Fibroblast of the aortic adventitia (primary cell): ENCODE results near the gene MID2. TPM values are rescaled to one million over a fixed set of nuclear protein-coding genes. Genes with fewer than 3 reads are reported as not detected.

ENCODE experiments used
- DNase-seq: peaks from one replicate; pipeline ENCODE4 v3.0.0-alpha.2; 2010; ENCODE audit warnings: low read depth
- H3K4me3 ChIP-seq: 2 replicates; pipeline ENCODE4 v1.5.1; 2011; ENCODE audit warnings: low read depth, mild to moderate bottlenecking, control low read depth, low read length, moderate library complexity
- CTCF ChIP-seq: IDR thresholded peaks from 2 replicates; pipeline ENCODE4 v1.5.1; 2011; ENCODE audit warnings: mild to moderate bottlenecking, low read length, control low read depth, inconsistent platforms; ENCODE audit not compliant: insufficient read depth
- total RNA-seq: library from RNA; depleted of rRNA; stranded (reverse); fragments of >200 nt; gene quantifications from 2 replicates; pipeline ENCODE4 v1.2.3, GENCODE V29; 2012; ENCODE audit warnings: low replicate concordance

Gene MID2
- total RNA-seq, 1 donor: 5.1 TPM

- H3K4me3 ChIP-seq: no peak overlapping the region
- no peak for DNase-seq
- no peak for TF ChIP-seq CTCF
Measured at GRCh38 chrX:107827852-107828251, 2.2 kb downstream of the MID2 start.

GRCh38 chrX:107829878-107830277 lies 4.2 kb downstream of the MID2 start:
- no peak for DNase-seq
- TF ChIP-seq CTCF: no peak
- no peak overlapping the region for H3K4me3 ChIP-seq

- no peak overlapping the region for H3K4me3 ChIP-seq
- no peak for DNase-seq
- TF ChIP-seq CTCF: no peak
Measured at GRCh38 chrX:107831071-107831730, 5.5 kb downstream of the MID2 start.

- no peak for TF ChIP-seq CTCF
- DNase-seq: peak; percentile 16
- no peak overlapping the region for H3K4me3 ChIP-seq
Measured at GRCh38 chrX:107834275-107835201, 8.9 kb downstream of the MID2 start.

GRCh38 chrX:107836958-107837357 lies 11.3 kb downstream of the MID2 start:
- TF ChIP-seq CTCF: no peak
- H3K4me3 ChIP-seq: no peak overlapping the region
- DNase-seq: no peak

- no peak for TF ChIP-seq CTCF
- no peak for DNase-seq
- no peak overlapping the region for H3K4me3 ChIP-seq
Measured at GRCh38 chrX:107840971-107841370, 15.3 kb downstream of the MID2 start.
